Colonic mucosa (tissue), 4 donors: Measurements from ENCODE around the gene INPP5E. TPM values are rescaled to one million over a fixed set of nuclear protein-coding genes. Genes with fewer than 3 reads are reported as not detected.

Source experiments
- DNase-seq: peaks from one replicate; pipeline ENCODE4 v3.0.0-alpha.2; 2020
- H3K27ac ChIP-seq: fragments of 200-600 bp; one replicate; pipeline ENCODE4 v1.8.0; 2021
- H3K27me3 ChIP-seq: fragments of 200-600 bp; one replicate; pipeline ENCODE4 v1.8.0; 2021
- H3K36me3 ChIP-seq: fragments of 200-600 bp; one replicate; pipeline ENCODE4 v1.8.0; 2021
- H3K4me1 ChIP-seq: fragments of 200-600 bp; one replicate; pipeline ENCODE4 v1.8.0; 2021; ENCODE audit warnings: mild to moderate bottlenecking
- H3K4me3 ChIP-seq: fragments of 200-600 bp; one replicate; pipeline ENCODE4 v1.8.0; 2021
- H3K9ac ChIP-seq, 2 donors: one replicate each; pipeline ENCODE4 v1.7.0; 2013; ENCODE audit warnings: control low read depth in 2 of 2, low read depth in 2 of 2, low read length in 2 of 2
- H3K9me3 ChIP-seq: fragments of 200-600 bp; one replicate; pipeline ENCODE4 v1.8.0; 2021
- intact Hi-C: fragments of 100-400 bp; cut with DNase I; formaldehyde crosslinking; loops from one replicate; pipeline ENCODE4 v1.14.1; 2022
- total RNA-seq, 2 donors: library from RNA; stranded (reverse); fragmentation: NEBNext Ultra II Directional in 1 of 2; extraction: Animal tissue kit (Norgen Biotek cat#: 25700) in 1 of 2; gene quantifications; one replicate each; pipeline ENCODE4 v1.2.1, GENCODE V29; 2021
- TF ChIP-seq, protein P1 (sequence below): fragments of 200-600 bp; IDR thresholded peaks from one replicate; pipeline ENCODE4 v1.8.0; 2022; ENCODE audit warnings: antibody characterized with exemption, mild to moderate bottlenecking
- donor health status: healthy.
- donor health status: DM: no; HTN: no; CAD: no.
- donor health status: DM: no; HTN: no; CAD: no.

The INPP5E gene
- total RNA-seq, 2 donors from 2014 or later: 8.3 to 12.1 TPM

DNA sequence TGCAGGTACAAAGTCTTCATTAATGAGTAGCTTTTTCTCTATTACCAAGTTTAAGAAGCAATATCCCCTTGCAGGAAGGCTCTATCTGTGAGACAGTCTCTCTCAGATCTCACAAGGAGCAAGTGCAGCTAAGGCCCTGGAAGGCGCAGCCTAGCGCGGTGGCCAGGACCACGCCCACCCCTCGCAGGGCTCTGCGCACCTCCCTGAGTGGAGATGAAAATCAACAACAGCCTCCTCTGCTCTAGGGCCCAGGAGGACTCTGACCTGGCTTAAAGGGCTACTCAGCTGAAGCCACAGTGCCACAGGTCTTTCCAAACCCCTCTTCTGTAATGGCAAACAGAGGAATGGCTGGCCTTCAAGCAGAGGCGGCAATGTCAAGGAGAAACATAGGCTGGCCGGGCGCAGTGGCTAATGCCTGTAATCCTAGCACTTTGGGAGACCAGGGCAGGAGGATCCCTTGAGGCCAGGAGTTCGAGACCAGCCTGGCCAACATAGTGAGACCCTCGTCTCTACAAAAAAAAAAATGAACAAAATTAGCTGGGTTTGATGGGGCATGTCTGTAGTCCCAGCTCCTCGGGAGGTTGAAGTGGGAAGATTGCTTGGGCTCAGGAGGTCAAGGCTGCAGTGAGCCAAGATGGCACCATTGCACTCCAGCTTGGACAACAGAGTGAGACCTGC, 31.3 kb upstream of the INPP5E start:
- DNase-seq: no peak
- intact Hi-C loops: no loop called here
- Histone ChIP-seq H3K36me3 (peaks cover 47% of the 10 kb centered on the region), H3K9ac (no peak overlapping the region), H3K4me3 (no peak overlapping the region), H3K27me3 (no peaks in the 10 kb centered on the region), H3K27ac (no peak overlapping the region), H3K9me3 (no peaks in the 10 kb centered on the region), H3K4me1 (no peaks in the 10 kb centered on the region)
- TF ChIP-seq, protein P1, sequence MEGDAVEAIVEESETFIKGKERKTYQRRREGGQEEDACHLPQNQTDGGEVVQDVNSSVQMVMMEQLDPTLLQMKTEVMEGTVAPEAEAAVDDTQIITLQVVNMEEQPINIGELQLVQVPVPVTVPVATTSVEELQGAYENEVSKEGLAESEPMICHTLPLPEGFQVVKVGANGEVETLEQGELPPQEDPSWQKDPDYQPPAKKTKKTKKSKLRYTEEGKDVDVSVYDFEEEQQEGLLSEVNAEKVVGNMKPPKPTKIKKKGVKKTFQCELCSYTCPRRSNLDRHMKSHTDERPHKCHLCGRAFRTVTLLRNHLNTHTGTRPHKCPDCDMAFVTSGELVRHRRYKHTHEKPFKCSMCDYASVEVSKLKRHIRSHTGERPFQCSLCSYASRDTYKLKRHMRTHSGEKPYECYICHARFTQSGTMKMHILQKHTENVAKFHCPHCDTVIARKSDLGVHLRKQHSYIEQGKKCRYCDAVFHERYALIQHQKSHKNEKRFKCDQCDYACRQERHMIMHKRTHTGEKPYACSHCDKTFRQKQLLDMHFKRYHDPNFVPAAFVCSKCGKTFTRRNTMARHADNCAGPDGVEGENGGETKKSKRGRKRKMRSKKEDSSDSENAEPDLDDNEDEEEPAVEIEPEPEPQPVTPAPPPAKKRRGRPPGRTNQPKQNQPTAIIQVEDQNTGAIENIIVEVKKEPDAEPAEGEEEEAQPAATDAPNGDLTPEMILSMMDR: no peak

DNA sequence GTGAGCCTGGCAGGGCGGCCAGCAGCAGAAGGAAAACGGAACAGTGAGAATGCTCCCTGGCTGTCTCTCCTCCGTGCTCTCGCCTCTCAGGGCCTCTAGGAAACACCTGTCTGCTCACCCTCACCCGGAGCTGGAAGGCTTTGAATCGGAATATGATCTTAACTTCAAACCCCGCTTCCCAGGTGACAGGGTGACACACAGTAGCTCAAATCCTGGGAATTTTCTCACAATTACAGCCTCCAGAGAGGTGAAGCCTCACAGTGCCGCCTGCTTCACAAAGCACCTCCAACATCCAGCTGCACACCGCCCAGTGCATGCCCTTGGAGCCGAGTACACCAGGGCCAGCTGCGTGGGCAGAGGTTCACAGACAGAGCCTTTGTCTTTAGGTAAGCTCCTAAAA, 30.7 kb upstream of the INPP5E start:
- TF ChIP-seq, protein P1: no peak
- H3K27me3 ChIP-seq: no peaks in the 10 kb centered on the region
- H3K27ac ChIP-seq: no peak overlapping the region
- no peak overlapping the region for H3K9ac ChIP-seq
- peaks cover 47% of the 10 kb centered on the region for H3K36me3 ChIP-seq
- H3K9me3 ChIP-seq: no peaks in the 10 kb centered on the region
- no peak for DNase-seq
- H3K4me1 ChIP-seq: no peaks in the 10 kb centered on the region
- no peak overlapping the region for H3K4me3 ChIP-seq
- intact Hi-C loops: no loop called here

GRCh38 chr9:136467766-136468165, 28.1 kb upstream of the INPP5E start:
- Histone ChIP-seq H3K27me3 (no peaks in the 10 kb centered on the region), H3K27ac (no peak overlapping the region), H3K9me3 (no peaks in the 10 kb centered on the region), H3K9ac (no peak overlapping the region), H3K4me3 (no peak overlapping the region), H3K36me3 (peaks cover 44% of the 10 kb centered on the region), H3K4me1 (no peaks in the 10 kb centered on the region)
- TF ChIP-seq, protein P1: no peak
- intact Hi-C loops: no loop called here
- no peak for DNase-seq

DNA sequence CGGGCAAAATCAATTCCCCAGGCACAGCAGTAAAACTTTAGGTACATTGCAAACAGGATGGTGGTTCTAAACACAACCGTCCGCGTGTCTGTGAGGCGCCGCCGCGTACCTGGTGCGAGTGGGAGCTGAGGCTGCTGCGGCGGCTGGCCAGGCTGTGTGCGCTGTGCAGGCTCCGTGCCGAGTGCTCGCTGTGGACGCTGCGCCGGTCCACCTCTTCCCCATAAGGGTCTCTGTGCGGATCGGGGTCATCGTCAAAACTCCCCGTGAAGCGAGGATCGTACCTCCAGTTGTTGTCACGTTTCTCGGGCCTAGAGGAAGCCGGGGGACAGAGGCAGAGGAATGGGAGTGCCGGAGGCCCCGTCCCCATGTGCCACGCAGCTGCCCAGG, 26.5 kb upstream of the INPP5E start:
- Histone ChIP-seq H3K27me3 (no peaks in the 10 kb centered on the region), H3K36me3 (peaks cover 51% of the 10 kb centered on the region), H3K27ac (no peak overlapping the region), H3K4me3 (no peak overlapping the region), H3K9ac (no peak overlapping the region), H3K9me3 (no peaks in the 10 kb centered on the region), H3K4me1 (no peaks in the 10 kb centered on the region)
- intact Hi-C loops: no loop called here
- TF ChIP-seq, protein P1: no peak
- no peak for DNase-seq

DNA sequence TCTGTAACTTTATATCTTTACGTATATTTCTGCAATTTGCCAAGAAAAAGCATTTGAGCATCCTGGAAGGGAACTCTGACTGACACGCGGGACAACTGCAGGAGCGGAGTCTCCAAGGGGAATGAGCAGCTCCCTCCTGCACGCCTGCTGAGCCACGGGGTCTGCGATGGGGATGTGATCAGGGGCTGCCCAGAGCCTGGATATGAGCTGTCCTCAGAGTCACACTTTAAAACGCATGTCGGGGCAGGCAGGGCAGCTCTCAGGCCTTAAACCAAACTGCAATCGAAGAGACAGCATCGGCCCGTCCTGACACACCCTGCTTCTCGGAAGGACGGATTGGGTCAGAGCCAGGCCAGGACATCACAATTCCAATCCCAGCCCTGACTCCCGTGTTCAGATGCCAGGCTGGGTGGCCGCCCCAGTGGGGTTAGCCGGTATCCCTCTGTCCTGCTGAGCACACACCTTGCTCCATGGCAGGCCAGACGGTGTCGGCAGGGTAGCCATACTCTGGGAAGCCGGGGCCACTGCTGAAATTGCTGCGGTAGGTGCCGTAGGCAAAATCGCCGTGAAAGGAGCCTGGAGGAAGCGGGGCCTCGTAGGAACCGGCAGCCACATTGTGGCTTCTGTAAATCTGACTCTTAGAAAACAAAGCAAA, 26.0 kb upstream of the INPP5E start:
- no peaks in the 10 kb centered on the region for H3K4me1 ChIP-seq
- no peak overlapping the region for H3K4me3 ChIP-seq
- no peak overlapping the region for H3K9ac ChIP-seq
- no peak overlapping the region for H3K27ac ChIP-seq
- no peaks in the 10 kb centered on the region for H3K9me3 ChIP-seq
- TF ChIP-seq, protein P1: no peak
- DNase-seq: no peak
- intact Hi-C loops: no loop called here
- H3K36me3 ChIP-seq: peaks cover 49% of the 10 kb centered on the region
- no peaks in the 10 kb centered on the region for H3K27me3 ChIP-seq
